Measurements from ENCODE around the gene RELN.

GRCh38 chr7:103528152-103528551 is 461.3 kb downstream of the RELN start:
- no peak for TF ChIP-seq EZH2phosphoT487 (IDR thresholded peaks at IDR 0.05; ENCODE audit: borderline replicate concordance)
- no peak for TF ChIP-seq CTCF (IDR thresholded peaks at IDR 0.05 in 2 of 3, conservative IDR thresholded peaks at IDR 0.05 in 1 of 3; ENCODE audit: borderline replicate concordance in 1 of 3, insufficient read depth in 1 of 3, low read depth in 2 of 3, low read length in 2 of 3)
- TF ChIP-seq POLR2AphosphoS5 (IDR thresholded peaks at IDR 0.05; ENCODE audit: low read depth, low read length): no peak

Data from HCT116 (cell line).